Measurements from ENCODE around the gene PHYKPL.
"Not testable (repeated sequence)": the region's sequence is repeated elsewhere in the genome, so short reads cannot be mapped to it uniquely, and the experiment has no call there.

Gene PHYKPL

DNA sequence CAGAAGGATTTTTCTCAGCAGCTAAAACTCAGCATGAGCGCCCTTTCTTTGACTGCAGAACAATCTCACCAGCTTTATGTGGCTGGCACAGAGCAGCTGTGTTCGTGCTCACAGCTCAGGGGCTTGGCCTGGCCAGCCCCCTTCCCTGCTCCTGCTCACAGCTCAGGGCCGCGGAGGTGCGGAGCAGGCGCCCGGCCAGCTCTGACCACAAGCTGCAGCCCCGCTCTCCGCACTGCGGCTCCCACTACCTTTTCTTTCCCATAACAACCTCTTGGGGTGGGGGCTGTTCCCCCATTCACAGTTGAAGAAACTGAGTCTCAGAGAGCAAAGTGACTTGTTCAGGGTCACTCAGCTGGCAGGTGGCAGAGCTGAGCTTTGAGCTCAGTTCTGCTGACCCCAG, 34.0 kb upstream of the PHYKPL start:
- in situ Hi-C loops (cut with MboI; ENCODE audit: low sequenced_read_pairs), result no loop called here

DNA sequence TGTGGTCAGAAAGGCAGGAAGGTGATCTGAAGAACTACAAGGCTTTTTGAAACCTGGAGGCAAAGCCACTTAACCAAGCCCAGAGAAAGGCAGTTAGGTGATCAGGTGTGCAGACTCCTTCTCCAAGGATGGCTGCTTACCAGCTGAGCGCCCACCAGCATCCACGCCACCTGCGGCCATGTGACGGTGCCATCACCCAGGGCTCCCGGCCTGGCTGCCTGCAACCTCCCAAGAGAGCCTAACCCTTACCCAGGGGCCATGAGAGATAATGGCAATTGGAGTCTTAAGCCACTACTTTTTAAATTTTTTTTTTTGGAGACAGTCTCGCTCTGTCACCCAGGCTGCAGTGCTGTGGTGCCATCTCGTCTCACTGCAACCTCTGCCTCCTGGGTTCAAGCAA, 33.1 kb upstream of the PHYKPL start:
- in situ Hi-C loops (cut with MboI; ENCODE audit: low sequenced_read_pairs), result no loop called here

DNA sequence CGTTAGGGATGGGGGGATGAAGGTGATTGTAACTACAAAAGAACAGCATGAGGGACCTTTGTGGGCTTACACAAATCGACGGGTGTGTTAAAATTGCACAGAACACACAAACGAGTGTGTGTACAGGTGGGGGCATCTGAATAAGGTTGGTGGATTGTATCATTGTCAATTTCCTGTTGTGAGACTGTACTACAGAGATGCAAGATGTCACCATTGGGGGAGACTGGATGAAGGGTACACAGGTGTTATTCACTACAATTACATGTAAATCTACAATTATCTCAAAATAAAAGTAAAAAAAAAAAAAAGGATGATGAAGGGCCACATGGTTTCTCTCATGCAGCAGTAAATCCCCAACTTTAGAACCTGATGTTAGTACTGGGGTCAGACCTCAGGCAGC, 31.4 kb upstream of the PHYKPL start:
- in situ Hi-C loops (cut with MboI; ENCODE audit: low sequenced_read_pairs), result no loop called here

DNA sequence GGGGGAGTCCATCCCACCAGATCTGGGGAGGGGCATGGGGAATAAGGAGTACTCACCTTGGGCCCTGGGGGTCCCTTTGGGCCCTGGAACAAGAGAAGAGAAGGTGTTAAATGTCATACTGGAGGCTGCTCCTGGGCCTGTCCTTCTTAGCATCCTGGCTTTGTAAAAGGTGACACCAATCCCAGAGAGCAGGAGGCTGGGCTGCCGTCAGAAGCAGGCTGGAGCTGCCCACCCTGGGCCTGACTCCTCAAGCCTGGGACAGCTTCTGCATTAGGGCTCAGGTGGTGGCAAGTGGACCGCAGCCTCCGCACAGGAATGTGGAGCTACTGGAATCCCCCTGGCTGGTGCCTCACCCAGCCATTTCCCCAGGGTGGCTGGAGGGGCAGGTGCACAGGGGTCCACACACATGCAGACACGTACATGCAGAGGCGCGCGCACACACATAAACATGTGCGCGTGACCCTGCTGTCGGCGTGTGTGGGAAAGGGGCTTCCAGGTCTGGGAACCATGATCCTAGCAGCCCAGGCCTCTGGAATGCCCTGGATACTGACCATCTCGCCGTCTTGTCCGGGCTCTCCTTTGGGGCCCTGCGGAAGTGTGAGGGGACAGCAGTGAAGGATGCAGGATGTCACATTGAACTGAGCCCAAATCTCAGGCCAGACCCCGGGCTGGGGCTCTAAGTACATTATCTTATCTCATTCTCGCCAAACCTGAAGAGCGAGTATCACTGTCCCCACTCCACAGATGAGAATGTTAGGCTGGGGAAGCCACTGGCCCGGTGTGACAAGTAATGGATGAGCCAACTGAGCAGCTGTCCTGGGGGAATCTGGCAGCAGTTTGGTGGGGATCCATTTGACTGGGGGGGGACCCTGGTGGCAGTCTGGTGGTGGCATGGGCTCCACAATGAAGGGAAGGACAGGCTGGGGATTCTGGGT, 29.3 kb upstream of the PHYKPL start:
- in situ Hi-C loops (cut with MboI; ENCODE audit: low sequenced_read_pairs), result no loop called here

DNA sequence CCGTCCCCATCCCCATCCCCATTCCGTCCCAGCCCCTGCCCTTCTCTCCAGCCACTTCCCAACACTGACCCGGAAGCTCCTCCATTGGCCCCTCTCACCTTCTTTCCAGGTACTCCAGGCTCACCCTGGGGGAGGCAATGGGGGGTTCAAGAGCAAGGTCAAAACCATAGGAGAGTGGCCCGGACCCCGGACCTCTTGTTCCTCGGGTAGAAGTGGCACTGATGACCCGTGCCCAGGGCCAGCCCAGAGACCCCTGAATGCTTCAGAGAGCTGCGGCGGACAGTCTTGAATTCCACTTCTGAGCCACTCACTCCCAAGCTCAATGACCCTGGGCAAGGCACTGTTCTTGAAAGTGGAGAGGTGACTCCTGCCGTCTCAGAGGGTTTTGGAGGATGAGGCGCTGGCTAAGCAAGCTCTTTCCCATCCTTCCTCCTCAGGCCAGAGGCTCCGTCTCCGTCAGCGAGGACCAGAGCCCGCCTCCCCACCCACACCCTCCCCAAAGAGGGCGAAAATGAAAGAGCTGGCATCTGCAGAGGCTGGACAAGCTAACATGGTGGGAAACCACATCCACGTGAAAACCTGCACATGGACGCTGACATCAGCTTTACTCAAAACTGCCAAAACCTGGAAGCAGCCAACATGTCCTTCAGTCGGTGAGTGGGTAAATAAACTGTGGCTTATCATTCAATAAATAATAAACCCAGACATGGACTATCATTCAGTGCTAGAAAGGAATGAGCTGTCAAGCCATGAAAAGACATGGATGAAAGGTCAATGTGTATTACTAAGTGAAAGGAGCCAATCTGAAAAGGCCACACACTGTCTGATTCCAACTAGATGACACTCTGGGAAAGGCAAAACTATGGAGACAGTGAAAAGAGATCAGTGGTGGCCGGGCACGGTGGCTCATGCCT, 27.3 kb upstream of the PHYKPL start:
- in situ Hi-C loops (cut with MboI; ENCODE audit: low sequenced_read_pairs), result no loop called here

DNA sequence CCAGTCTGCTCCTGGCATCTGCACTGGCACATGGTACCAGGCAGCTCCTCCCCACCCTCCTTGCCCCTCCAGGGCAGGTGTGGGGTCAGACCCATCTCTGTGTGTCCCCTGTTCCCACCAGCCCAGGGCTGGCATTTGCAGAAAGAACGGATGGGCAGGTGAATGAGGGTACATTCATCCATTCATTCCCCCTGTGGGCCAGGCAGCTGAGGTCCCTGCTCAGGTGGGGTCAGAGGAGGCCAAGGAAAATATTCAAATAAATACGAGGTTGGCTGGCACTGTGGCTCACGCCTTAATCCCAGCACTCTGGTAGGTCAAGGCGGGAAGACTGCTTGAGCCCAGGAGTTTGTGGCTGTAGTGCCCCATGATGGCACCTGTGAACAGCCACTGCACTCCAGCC, 25.0 kb upstream of the PHYKPL start:
- in situ Hi-C loops (cut with MboI; ENCODE audit: low sequenced_read_pairs), result no loop called here

DNA sequence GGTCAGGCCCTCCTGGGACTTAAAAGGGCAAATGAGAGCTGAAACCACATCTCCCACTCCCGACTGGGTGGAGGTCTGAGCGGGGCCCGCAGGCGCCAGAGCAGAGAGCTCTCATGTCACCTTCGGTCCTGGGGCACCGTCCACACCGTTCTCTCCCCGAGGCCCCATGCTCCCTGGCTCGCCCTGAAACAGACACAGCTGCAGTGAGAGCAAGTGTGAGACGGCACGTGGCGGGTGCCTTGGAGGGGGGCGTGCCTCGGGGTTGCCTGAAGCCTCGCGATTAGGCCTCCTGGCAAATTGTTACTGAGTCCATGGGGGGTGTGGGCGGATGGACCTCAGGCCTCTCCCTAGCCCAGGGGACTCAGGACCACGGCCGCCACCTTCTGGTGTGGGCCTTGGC, 24.1 kb upstream of the PHYKPL start:
- in situ Hi-C loops (cut with MboI; ENCODE audit: low sequenced_read_pairs), result no loop called here

DNA sequence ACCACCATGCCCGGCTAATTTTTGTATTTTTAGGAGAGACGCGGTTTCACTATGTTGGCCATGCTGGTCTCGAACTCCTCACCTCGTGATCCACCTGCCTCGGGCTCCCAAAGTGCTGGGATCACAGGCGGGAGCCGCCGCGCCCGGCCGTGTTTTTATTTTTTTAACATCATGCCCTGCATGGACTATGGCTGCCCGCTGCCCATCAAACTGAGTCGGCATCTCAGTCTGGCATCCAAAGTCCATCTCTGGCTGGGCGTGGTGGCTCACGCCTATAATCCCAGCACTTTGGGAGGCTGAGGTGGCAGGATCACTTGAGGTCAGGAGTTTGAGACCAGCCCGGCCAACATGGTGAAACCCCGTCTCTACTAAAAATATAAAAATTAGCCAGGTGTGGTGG, 21.0 kb upstream of the PHYKPL start:
- in situ Hi-C loops (cut with MboI; ENCODE audit: low sequenced_read_pairs), result not testable (repeated sequence)

DNA sequence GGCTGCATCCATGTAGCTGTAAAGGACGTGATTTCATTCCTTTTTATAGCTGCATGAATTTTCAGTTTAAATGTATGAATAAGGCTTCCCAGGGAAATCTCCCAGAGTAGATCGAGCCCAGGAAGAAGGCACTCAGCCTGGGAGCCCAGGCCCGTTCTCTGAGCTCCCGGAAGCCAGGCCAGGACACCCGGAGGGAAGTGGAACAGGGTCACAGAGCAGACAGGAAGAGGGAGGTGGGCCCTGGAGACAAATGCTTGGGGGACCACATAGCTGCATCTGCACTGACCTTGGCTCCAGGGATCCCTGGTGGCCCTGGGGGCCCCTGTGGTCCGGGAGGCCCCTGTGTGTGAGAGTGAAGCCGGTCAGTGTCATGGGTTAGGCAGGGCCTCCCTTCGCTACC, 19.7 kb upstream of the PHYKPL start:
- in situ Hi-C loops (cut with MboI; ENCODE audit: low sequenced_read_pairs), result no loop called here

DNA sequence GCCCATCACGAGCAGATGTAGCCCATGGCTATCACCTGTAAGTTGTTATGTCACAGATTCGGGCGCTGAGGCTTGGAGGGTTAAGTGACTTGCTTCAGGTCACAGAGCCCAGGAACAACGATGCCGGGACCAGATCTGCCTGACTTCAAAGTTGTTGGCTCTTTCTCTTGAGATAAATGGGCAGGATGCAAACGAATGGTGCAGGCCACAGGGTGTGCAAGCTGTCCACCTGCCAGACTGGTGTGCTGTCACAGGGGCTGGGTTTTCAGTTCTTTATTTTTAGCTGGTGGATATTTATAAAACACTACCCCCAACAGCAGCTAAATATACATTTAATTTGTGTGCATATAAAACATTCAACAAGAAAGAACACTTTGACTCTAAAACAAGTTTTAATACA, 17.7 kb upstream of the PHYKPL start:
- in situ Hi-C loops (cut with MboI; ENCODE audit: low sequenced_read_pairs), result no loop called here

DNA sequence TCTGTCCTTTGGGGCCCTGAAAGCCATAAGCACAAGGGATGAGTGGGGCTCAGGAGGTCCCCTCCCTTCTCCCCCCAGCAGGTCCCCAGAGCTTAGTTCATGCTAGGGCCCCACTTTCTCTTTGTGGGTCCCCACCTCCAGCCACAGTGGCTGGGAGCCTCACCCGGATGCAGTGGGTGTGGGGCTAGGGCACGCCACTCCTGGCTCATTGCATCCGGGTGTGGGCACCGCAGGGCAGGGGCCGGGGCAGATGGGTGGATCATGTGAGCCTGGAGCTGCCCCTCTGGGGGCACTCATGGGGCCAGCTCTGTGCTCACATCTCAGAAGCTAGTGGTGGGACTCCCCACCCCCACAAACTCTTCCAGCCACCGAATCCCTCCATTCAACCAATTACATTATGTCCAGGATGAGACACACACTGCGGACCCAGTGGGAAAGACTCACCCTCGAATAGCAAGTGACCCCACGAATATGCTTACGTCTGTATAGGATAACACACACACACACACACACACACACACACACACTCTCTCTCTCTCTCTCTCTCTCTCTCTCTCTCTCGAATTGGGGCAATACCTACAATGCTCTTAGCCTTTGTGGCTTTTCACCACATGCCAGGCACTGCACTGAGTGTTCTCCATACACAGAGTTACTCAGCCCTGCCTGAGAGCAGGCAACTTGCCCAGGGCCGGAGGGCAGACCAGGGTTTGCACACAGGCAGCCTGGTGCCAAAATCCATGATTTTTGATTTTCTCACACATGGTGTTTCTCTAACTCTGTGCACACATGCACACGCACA, 16.8 kb upstream of the PHYKPL start:
- in situ Hi-C loops (cut with MboI; ENCODE audit: low sequenced_read_pairs), result loop anchor here (25.0 kb wide), 1 partner anchor 1238 kb away; no protein-coding TSS in a partner anchor

DNA sequence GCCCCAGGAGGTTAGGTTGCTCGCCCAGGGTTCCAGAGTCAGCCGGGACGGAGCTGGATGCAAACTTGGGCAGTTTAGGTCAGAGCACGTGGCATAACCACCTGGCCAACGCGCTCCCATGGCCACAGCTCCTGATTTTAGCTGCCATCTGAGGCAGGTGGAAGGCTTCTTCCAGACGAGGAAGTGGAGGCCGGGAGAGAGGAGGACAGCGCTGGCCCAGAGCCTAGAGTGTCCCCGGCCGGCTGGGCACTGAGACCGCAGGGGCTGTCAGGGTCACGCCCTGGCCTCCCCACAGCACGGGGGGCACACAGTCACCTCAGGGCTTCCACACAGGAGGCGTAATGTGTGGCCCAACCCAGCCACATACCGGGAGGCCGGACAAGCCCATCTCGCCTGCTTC, 16.1 kb upstream of the PHYKPL start:
- in situ Hi-C loops (cut with MboI; ENCODE audit: low sequenced_read_pairs), result loop anchor here (25.0 kb wide), 1 partner anchor 1239 kb away; no protein-coding TSS in a partner anchor

DNA sequence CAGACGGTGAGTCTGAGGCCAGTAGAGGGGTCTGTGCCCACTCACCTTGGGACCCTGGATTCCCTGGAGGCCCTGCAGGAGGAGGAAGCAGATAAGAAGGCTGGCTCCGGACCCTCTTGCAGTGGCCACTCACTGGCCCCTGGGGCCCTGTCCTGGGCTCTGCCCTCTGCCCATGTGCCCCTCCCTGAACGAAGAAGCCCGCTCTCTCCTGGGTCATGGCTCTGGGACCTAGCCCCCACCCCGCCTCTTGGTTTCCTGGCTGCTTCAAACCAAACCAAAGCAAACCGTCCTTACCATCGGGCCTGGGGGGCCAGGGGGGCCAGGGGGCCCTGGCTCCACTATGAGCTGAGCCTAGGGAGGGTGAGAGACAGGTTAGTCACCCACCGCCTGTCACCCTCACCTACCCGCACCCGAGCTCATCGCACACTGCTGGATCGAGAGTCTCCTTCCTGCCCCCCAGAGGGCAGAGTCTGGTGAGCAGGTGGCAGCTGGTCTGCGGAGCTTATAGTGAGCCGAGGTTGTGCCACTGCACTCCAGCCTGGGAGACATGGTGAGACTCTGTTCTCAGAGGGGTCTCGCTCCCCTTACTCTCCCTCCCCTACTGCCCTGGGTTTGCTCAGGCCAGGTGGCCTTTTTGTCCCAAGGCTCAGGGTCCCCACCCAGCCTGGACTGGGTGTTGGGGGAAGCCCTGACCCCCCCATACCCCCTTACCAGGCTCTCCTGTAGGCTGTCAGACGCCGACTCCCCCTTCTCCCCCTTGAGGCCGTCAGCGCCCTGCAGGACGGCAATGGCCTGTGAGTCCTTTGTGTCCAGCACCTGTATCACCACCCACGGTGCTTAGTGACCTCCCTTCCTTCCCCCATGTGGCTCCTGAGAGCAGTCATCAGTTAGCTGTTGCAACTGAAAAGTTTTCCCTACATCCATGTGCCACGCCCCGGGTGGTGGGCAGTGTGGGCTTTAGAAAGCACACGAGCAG, 15.2 kb upstream of the PHYKPL start:
- in situ Hi-C loops (cut with MboI; ENCODE audit: low sequenced_read_pairs), result loop anchor here (25.0 kb wide), 1 partner anchor 1240 kb away; no protein-coding TSS in a partner anchor

DNA sequence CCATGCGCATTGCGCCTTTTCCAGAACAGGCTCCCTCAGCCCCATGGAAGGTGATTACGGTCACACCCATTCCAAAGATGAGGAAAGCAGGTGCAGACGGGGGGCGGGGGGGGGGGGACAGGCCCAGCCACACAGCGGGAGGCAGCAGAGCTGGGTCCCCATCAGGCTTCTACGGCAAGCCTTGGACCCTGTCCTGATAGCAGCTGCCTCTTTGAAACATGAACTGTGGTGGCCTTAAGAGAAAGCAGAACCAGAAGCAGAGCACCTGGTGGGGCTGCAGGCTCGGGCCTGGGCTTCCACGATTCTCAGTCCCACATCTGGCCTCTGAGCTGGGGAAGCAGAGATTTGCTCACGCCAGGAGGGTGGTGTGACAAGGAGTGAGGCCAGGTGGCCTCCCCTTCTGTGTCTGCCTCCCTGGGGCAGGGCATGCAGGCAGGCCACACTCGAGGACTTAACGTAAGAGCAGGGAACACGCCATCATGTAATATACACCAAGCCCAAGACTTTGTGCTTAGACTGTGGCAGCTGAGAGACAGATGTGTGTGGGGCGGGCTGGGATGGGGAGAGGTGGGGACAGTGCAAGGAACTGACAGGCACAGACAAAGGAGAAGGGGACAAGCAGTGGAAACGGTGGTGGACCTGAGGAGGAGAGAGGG, 14.2 kb upstream of the PHYKPL start:
- in situ Hi-C loops (cut with MboI; ENCODE audit: low sequenced_read_pairs), result loop anchor here (25.0 kb wide), 1 partner anchor 1241 kb away; no protein-coding TSS in a partner anchor

DNA sequence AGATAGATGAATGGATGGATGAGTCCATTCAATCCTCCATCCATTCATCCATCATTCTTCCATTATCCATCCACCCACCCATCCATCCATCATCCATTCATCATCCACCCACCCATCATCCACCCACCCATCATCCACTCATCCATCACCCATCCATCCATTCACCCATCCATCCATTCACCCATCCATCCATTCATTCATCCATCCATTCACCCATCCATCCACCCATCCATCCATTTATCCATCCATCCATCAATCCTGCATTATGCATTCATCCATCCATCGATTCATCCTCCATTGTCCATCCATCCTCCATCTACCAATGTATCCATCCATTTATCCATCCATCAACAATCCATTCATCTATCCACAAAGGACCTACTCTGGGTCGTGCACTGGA, 12.8 kb upstream of the PHYKPL start:
- in situ Hi-C loops (cut with MboI; ENCODE audit: low sequenced_read_pairs), result loop anchor here (25.0 kb wide), 1 partner anchor 1242 kb away; no protein-coding TSS in a partner anchor

DNA sequence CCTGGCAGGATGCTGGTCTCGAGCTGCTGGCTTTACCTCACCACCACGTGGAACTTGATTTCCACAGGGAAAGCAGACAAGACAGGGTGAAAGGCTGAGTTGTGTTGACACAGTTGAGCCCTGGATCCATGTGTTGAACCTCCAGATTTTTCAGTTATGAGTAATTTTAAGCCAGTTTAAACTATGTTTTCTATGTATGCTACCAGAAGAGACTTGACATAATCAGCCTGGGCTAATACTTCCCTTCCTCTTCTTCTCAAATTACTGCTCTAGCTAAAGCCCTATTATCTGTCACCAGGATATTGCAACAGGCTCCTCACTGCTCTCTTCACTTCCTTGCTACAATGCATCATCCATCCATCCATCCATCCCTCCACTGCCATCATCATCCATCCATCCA, 12.0 kb upstream of the PHYKPL start:
- in situ Hi-C loops (cut with MboI; ENCODE audit: low sequenced_read_pairs), result loop anchor here (25.0 kb wide), 1 partner anchor 1243 kb away; no protein-coding TSS in a partner anchor

DNA sequence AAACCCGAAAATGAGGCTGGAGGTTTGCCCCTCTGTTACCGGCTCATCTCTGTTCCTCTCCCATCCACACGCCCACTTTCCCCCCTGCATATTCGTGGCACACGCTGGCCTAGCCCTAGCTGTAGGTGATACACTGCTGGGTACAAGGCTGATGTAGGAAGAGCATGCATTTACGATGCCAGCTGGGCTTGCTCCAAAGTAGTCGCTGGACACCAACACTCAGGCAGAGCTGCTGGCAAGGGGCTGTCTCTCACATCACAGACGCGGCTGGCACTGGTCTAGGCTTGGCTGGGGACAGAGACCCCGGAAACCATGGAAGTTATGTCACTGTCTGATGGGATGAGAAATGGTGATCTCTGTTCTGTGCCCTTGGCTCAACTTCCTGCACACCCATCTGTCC, 9.8 kb upstream of the PHYKPL start:
- in situ Hi-C loops (cut with MboI; ENCODE audit: low sequenced_read_pairs), result loop anchor here (25.0 kb wide), 1 partner anchor 1245 kb away; no protein-coding TSS in a partner anchor

DNA sequence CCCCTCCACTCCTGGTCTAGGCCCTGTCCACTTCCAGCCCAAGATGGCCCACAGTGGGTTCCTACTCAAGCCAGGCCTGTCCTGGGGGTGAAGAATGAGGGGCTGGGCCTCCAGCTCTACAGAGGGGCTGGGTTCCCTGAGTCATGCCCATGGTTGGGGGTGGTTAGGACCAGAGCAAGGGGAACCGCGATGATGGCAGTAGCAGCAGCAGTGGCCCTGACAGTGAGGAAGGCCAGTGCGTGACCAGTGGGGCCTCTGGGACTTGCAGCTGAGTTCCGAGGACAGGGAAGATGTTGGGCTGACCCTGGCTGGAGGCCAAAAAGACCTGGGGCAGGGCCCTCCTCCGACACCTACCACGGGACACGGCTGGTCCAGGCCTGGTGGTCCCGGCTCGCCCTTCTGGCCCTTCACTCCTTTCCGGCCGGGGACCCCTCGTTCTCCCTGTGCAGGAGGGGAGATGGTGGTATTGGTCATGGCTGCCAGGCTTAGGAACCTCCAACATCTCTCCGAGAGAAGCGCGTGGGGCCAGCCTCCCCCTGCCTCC, 9.2 kb upstream of the PHYKPL start:
- in situ Hi-C loops (cut with MboI; ENCODE audit: low sequenced_read_pairs), result loop anchor here (25.0 kb wide), 1 partner anchor 1246 kb away; no protein-coding TSS in a partner anchor
